KOPT-K1 (cell line): Measurements from ENCODE around the gene PTP4A2.

Experiments used
- H3K27ac ChIP-seq: fragments of 200-600 bp; sonication (generic); 2 replicates; pipeline ENCODE4 v1.5.1; 2016; ENCODE audit warnings: antibody characterized with exemption, mild to moderate bottlenecking, low read depth, low read length; ENCODE audit not compliant: poor library complexity, severe bottlenecking
- H3K36me3 ChIP-seq: fragments of 200-600 bp; sonication (generic); 2 replicates; pipeline ENCODE4 v1.5.1; 2017; ENCODE audit warnings: antibody characterized with exemption, mild to moderate bottlenecking, low read length, moderate library complexity; ENCODE audit not compliant: insufficient read depth
- H3K9me3 ChIP-seq: fragments of 200-600 bp; sonication (generic); 2 replicates; pipeline ENCODE4 v1.5.1; 2017; ENCODE audit warnings: antibody characterized with exemption, low read length, mild to moderate bottlenecking; ENCODE audit not compliant: insufficient read depth, poor library complexity, severe bottlenecking

The PTP4A2 gene

DNA sequence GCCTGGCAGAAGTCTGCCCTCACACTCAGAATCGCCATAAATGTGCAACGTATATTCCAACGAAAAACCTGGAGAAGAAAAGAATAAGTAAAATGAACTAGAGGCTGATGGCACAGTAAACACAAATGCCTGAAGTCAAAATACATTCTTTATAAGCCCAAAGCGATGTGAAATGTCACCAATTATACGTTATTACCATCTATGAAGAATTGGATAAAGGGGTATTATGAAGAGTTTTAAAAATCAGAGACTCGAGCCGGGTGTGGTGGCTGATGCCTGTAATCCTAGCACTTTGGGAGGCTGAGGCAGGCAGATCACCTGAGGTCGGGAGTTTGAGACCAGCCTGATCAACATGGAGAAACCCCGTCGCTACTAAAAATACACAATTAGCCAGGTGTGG lies 18.6 kb downstream of the PTP4A2 start:
- Histone ChIP-seq H3K36me3 (peaks cover 87% of the 10 kb centered on the region), H3K9me3 (no peaks in the 10 kb centered on the region), H3K27ac (peak overlapping the region; percentile 24)

DNA sequence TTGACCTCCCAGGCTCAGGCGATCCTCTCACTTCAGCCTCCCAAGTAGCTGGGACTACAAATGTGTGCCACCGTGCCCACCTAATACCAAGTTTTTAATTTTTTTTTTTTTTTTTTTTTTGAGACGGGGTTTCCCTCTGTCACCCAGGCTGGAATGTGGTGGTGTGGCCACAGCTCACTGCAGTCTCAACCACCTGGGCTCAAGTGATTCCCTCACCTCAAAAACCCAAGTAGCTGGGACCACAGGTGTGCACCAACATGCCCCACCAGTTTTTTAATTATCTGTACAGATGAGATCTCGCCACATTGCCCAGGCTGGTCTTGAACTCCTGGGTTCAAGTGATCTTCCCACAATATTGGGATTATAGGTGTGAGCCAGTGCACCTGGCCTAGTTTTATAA lies 22.7 kb downstream of the PTP4A2 start:
- Histone ChIP-seq H3K36me3 (peaks cover 99% of the 10 kb centered on the region), H3K27ac (no peak overlapping the region), H3K9me3 (no peaks in the 10 kb centered on the region)

DNA sequence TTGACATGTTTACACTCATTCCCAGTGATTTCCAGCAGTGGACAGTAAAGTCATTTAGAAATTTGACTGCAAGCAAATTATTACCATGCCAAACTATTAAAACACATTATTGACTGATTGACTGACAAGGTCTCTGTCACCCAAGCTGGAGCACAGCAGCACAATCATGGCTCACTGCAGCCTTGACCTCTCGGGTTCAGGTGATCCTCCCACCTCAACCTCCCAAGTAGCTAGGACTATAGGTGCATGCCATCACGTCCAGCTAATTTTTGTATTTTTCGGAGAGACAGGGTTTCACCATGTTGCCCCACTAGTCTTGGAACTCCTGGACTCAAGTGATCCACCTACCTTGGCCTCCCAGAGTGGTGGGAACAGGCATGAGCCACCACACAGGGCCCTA lies 24.2 kb downstream of the PTP4A2 start:
- peak overlapping the region; percentile 16 for H3K27ac ChIP-seq
- H3K36me3 ChIP-seq = peaks cover 100% of the 10 kb centered on the region
- H3K9me3 ChIP-seq = no peaks in the 10 kb centered on the region

DNA sequence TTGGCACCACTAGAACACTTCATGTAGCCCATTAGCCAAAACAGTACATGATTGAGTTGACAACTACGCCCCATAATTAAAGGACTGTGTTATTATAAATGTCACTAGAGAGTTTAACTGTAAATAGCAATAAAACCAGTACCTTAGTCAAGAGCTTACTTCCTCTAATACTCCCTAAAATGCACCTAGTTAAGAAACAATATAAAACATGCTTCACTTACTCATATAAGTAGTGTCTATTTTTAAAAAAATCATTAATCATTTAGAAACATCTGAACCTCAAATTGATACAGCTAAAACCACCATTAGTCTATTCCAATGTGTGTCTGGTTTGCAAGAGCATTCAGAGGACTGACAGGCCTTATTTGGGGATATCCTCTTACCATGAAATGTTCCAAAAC lies 25.3 kb downstream of the PTP4A2 start:
- H3K27ac ChIP-seq = no peak overlapping the region
- H3K36me3 ChIP-seq = peaks cover 100% of the 10 kb centered on the region
- H3K9me3 ChIP-seq = no peaks in the 10 kb centered on the region

- peak overlapping the region; percentile 8 for H3K27ac ChIP-seq
- peaks cover 100% of the 10 kb centered on the region for H3K36me3 ChIP-seq
- H3K9me3 ChIP-seq = no peaks in the 10 kb centered on the region
Measured at GRCh38 chr1:31911994-31912780, 26.0 kb downstream of the PTP4A2 start.

GRCh38 chr1:31910933-31911332 lies 27.2 kb downstream of the PTP4A2 start:
- no peaks in the 10 kb centered on the region for H3K9me3 ChIP-seq
- H3K27ac ChIP-seq = no peak overlapping the region
- peaks cover 100% of the 10 kb centered on the region for H3K36me3 ChIP-seq

GRCh38 chr1:31909691-31910090 lies 28.5 kb downstream of the PTP4A2 start:
- peaks cover 100% of the 10 kb centered on the region for H3K36me3 ChIP-seq
- H3K9me3 ChIP-seq = no peaks in the 10 kb centered on the region
- no peak overlapping the region for H3K27ac ChIP-seq

DNA sequence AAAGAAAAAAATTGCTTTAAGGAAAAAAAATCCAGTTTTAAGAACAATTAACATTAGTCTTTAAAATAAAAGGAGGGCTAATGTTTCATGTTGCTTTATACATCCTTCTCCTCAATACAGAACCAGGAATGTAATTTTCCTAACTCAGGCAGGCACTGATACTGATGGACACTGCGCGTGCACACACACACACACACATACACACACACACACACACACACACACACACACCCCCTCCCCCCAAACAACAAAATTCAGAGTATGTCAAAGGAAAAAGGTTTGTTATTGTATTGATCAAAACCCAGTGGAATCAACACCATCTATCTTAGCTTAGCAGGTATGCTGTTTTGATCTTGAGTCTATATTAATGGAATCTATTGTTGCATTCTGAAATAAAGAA lies 31.6 kb downstream of the PTP4A2 start:
- peaks cover 81% of the 10 kb centered on the region for H3K36me3 ChIP-seq
- no peaks in the 10 kb centered on the region for H3K9me3 ChIP-seq
- H3K27ac ChIP-seq = no peak overlapping the region

- no peaks in the 10 kb centered on the region for H3K9me3 ChIP-seq
- peaks cover 72% of the 10 kb centered on the region for H3K36me3 ChIP-seq
- no peak overlapping the region for H3K27ac ChIP-seq
Measured at GRCh38 chr1:31905681-31906080, 32.5 kb downstream of the PTP4A2 start.

DNA sequence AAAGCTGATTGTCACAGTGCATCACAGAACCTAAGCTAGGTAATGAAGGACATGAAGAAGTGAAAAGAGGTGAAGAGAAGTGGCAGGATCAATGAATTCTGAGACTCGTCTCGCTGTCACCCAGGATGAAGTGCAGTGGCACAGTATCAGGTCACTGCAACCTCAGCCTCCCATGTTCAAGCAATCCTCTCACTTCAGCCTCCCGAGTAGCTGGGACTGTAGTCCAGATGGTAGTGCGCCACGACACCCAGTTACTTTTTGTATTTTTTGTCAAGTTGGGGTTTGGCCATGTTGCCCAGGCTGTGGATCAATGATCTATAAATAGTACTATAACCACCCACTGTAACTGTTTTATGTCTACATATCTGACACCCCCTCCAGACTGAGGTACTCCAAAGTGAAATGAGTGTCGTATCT lies 33.1 kb downstream of the PTP4A2 start:
- Histone ChIP-seq H3K36me3 (peaks cover 66% of the 10 kb centered on the region), H3K9me3 (no peaks in the 10 kb centered on the region), H3K27ac (peak overlapping the region; percentile 16)

GRCh38 chr1:31904339-31905092 lies 33.7 kb downstream of the PTP4A2 start:
- H3K9me3 ChIP-seq = no peaks in the 10 kb centered on the region
- H3K27ac ChIP-seq = peak overlapping the region; percentile 16
- H3K36me3 ChIP-seq = peaks cover 60% of the 10 kb centered on the region

GRCh38 chr1:31902510-31902860 lies 35.7 kb downstream of the PTP4A2 start:
- no peaks in the 10 kb centered on the region for H3K9me3 ChIP-seq
- H3K27ac ChIP-seq = no peak overlapping the region
- peaks cover 40% of the 10 kb centered on the region for H3K36me3 ChIP-seq

DNA sequence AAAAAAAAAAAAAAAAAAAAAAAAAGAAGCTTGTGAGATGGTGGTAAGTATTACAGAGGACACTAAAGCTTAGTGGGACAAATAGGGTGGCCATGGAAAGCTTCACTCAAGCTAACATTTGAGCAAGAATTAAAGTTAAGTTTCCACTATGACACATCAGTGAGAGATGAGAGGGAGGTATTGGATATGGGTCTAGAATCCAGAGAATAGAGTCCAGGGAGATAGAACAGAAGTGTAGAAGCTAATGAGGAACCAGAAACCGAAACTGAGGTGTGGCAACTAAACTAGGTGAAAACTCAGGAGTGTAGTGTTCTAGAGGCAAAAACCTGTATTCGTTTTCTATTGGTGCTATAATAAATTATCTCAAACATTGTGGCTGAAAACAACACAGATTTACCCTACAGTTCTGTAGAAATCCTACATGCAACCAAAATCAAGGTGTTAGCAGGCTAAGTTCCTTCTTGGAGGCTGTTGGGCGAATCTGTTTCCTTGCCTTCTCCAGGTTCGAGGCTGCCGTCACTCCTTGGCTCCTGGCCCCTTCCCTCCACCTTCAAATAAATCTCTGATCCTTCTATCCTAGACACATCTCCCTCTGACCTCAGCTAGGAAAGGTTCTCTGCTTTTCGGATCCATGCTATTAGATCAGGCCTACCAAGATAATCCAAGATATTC lies 36.2 kb downstream of the PTP4A2 start:
- Histone ChIP-seq H3K27ac (no peak overlapping the region), H3K36me3 (peaks cover 35% of the 10 kb centered on the region), H3K9me3 (no peaks in the 10 kb centered on the region)

DNA sequence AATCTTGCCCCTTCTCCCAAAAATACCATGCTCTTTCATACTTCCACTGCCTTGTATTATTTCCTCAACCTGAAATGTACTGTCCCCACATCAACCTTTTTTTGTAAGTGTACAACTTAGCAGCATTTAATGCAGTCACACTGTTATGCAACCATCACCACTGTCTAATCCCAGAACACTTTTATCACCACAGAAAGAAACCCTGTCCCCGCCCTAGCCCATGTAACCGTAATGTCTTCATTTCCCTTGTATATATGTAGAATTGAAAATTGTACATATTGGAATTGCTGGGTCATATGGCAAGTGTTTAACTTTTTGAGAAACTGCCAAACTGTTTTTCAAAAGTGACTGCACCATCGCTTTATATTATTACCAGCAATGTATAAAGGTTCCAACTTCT lies 37.4 kb downstream of the PTP4A2 start:
- Histone ChIP-seq H3K27ac (no peak overlapping the region), H3K9me3 (peaks cover 2% of the 10 kb centered on the region), H3K36me3 (peaks cover 23% of the 10 kb centered on the region)

GRCh38 chr1:31897526-31898100 lies 40.6 kb downstream of the PTP4A2 start:
- Histone ChIP-seq H3K9me3 (peaks cover 15% of the 10 kb centered on the region), H3K27ac (no peak overlapping the region), H3K36me3 (no peaks in the 10 kb centered on the region)
